T follicular helper cell (primary cell): Measurements from ENCODE around the gene EVL.

ENCODE experiments used
- DNase-seq: peaks from one replicate; pipeline ENCODE4 v3.0.0-alpha.2; 2020; ENCODE audit warnings: low read depth

Gene EVL

DNA sequence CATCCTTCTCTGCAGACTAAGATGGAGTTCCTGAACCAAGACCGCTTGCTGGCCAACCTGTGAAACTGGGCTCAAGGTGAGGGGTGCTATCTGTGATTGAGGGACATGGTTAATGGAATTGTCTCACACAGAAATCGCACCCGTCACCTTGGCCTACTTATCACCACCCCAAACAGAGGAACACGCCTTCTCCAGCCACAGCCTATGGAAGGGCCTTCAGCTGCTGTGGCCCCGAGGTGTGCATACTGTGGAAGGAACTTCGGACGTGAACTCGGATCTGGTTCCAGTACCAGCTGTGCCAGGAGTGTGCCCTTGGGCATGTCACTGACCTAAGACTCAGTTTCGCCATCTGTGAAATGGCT is 44.4 kb downstream of the EVL start:
- no peak for DNase-seq

DNA sequence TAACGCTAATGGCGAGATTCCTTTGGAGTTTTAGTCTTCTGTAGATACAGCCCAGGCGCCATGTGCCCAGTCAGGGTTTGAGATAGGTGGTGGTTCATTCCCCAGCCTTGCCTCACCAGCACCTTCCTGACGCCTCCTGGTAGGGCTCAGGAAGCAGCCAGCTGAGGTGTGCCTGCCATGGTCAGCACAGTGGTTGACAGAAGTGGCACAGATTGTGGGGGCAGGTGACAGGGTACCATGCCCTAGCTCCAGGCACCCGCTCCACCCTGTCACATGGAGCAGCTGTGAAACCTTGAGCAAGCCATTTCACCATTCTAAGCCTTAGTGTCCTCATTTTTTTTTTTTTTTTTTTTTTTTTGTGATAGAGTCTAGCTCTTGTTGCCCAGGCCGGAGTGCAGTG is 45.6 kb downstream of the EVL start:
- DNase-seq = no peak

DNA sequence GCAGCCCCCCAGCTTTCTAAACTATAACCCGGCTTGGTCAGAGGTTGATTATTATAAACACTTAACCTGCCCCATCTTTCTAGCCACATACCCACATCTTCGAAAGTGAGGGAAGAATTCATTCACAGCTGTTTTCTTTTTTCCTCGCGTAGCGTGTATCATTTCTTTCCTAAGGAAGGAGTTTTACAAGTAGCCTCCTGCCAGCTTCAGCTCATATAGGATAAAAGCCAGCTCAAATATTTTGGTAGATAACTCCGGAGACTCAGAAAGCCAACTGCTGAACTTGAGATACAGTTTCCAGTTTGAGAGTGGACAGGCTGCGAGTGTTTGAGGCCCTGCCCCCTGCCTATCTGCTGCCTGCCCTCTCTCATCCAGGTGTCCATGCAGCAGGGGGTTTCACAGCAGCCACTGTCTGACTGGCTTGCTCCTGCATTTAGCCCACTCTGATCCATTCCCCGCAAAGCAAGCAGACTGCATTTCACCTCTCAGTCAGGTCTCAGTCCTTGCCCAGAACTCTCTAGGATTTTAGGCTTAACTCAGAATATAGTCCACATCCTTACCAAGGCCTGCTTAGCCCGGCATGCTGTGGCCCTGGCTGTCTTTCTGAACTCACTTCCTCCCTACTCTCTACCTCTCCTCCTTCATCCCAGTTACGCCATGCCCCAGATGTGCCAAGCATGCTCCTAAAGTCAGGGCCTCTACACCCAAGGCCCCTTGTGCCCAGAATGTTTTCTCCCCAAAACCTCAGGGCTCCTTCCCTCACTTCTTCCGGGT is 46.9 kb downstream of the EVL start:
- no peak for DNase-seq

DNA sequence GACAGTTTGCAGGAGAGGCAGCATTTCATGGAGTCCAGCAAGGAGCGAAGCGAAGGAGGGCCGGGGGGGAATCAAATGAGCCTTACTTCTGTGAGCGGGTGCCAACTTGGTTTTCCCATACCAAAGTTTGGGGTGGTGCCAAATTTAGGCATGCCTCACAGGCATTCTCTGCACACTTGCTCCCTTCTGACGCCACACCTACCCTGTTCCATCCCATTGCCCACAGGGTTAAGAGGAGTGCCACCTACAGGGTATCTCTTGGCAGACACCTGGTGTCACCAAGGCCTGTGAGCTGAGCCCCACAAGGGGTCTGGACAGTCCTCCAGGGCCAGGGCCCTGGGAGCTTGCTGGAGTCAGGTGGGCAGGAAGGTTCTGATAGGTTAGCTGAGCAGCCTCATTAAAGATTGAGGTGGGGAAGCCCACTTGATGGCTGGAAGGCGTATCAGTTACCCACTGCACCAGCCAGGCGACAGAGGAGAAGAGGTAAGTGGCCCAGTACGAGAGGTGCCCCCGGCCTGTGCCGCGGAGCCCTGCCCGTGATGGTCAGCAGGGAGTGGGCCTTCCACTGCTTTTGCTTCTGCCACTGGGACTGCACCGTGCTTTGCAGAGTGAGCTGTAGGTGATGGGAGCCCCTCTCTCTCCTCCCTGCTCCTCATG is 49.0 kb downstream of the EVL start:
- DNase-seq = no peak

DNA sequence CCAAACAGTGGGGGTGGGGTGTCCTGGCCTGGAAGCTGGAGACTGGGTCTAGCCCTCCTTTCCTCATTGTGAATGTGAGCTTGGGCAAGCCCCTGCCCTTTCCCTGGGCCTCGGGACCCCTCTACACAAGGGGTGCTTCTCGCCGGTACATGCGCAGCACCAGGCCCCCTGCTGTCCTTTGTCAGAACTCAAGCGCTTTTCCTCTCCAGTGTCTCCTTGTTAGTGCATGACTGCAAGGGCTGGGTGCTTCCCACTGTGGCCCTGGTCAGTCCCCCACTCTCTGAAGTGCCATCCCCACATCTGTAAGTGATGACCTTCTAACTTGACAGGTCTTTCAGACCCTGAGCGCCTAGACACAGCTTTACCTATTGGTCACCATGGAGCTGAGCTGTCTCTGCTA is 50.0 kb downstream of the EVL start:
- no peak for DNase-seq

DNA sequence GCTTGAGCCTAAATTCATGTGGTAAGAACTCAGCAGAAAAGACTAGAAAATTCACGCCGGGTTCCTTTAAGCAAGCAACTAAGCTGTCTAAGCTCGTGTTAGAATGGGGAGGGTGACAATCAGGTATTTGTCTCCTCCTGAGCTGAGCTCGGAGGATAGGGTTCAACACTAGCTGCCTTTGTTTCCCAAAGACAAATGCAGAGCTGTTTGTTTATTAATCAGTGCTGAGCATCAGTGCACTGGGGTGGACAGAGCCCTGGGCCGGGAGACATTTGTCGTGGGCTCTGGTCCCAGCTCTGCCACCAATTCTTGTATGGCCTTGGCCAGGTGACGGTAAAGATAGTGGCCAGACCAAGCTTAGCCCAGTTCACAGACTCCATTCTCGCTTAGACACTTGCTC is 50.5 kb downstream of the EVL start:
- DNase-seq = no peak

DNA sequence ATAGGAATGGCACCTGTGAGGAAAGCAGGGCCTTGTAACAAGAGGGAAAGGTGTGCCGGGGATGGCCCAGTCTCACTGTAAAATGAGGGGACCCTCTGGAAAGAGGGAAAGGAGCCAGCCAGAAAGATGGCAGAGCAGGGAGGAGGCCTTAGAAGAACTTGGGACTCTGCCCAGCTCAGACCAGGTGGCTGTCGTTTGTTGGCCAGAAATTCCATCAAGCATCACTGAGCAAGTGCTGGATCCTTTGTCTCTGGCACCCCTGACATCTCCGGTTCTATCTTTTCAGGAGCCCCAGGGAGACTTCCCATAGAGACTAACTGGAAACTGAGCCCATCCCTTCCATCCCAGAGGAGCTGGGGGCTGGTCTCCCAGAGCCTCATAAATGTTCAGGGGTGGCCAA is 50.9 kb downstream of the EVL start:
- no peak for DNase-seq

DNA sequence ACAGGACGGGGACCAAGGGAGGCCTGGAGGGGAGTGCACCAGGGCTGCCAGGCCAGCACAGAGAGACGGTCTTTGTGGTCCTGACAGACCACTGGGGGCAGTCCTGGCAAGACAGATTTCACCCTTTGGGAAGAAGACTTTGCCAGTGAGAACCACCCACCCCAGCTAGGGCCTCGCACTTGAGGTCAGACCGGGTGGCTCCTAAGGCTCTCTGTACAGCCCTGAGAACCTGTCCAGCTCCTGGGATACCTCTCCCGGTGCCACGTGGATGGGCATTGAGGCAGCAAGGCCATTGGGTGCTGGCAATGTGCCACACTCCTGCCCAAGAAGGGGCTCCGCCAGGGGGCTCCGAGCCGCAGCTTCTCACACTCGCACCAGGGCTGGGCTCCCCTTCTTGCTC is 51.8 kb downstream of the EVL start:
- no peak for DNase-seq

DNA sequence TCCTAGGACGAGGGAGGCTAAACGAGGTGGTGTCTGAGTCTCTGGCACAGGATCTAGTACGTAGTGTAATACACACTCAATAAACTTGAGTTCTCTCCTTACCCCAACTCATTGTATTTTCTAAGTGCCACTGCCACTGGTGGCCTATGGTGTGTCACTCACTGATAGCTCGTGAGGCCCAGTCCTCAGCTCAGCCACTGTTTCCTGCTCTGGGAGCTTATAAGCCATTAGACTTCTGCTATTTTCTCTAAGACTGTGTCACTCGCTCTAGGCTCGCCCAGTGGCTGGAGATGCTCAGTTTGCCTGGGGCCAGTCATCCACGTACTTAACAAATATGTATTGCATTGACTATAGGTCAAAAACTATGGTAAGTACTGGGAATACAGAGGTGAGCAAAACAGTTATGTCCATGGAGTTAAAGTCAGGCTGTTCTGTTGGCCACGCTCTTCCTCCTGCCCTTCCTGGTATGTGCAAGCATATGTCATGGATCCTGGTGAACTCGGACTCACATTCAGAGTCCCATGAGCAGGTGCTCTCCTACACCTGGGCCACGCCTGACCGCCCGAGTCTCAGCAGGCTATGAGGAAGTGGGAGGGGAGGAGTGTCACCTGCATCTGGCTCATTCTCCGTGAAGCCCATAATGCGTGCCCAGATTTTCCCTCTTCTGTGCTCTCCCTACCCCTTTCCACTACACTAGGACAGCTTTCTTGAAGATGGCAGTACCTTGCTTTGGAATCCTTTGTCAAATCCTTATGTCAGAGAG is 52.6 kb downstream of the EVL start:
- DNase-seq = no peak

DNA sequence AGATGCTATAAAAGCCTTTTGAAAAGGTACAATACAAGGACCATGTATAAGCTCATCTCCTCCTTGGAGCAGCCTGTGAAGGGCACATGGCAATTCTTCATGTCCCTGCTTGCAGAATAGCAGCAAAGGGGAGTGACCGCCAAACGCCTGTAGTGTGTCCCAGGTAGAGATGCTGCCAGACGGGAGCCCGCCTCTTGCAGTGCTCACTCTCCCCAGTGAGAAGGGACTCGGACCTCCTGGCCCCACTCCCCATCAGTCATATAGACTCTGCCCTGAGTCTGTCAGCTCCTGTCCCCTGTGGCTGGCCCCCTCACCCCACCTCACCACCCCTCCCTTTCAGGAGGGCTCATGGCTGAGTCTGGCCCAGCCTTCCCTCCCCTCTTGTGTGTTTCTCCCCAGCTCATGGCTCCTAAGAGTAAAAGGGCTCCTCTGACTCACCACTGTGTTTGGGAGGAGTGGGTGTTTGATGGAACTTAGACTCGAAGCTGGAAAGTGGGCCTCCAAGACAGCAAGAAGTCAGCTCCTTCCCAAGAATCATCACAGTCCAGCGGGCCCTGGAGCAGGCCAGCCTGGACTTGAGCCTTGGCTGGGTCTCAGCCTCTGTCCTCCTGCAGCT is 53.3 kb downstream of the EVL start:
- DNase-seq = no peak

DNA sequence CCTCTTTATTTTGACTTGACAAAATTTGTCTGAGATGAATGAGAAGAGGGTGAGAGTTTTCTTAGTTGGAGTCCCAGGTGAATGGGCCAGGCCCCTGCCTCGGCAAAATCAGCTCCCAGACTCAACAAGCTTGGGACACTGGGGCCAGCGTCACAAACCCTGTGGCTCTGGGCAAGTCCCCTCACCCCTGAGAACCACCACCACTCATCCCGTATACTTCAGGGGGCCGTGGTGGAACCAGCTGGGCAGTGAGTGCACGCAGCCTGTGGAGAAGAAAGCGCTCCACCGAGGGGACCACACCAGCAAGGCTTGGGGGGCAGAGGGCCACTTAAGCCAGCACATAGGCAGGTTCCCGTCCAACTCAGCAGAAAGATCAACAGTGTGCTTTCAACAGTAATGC is 54.0 kb downstream of the EVL start:
- no peak for DNase-seq

DNA sequence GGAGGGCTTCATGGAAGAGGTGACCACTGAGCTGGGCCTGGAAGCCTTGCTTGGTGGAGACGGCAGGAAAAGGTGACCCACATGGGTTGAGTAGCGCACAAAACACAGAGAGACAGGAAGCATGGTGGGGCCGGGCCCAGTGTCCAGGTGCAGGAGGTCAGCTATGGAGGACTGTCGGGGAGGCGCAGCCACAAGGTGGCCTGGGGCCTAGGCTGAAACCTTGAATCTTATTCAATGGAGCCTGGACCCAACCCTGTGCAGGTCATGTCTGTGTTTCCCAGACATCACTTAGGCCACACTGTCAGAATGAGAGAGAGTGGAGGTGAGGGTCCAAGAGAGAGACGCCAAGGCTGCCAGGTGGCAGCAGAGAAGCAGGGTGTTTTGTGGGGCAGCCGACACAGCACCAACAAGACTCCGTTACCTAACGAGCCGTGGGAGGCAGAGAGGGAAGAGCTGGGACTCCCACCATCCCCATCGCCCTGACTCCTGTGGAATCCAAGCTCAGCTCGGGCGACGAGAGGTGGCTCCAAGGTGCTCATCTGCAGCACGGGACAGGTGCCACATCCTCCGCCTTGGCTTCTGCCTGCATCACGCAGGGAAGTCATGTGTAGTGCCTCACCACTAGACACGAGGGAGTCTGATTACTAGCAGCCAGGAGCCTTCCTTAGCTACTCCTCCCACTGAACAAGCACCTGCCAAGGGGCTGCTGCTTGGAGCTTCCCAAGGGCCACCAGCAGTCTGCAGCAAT is 55.5 kb downstream of the EVL start:
- no peak for DNase-seq

DNA sequence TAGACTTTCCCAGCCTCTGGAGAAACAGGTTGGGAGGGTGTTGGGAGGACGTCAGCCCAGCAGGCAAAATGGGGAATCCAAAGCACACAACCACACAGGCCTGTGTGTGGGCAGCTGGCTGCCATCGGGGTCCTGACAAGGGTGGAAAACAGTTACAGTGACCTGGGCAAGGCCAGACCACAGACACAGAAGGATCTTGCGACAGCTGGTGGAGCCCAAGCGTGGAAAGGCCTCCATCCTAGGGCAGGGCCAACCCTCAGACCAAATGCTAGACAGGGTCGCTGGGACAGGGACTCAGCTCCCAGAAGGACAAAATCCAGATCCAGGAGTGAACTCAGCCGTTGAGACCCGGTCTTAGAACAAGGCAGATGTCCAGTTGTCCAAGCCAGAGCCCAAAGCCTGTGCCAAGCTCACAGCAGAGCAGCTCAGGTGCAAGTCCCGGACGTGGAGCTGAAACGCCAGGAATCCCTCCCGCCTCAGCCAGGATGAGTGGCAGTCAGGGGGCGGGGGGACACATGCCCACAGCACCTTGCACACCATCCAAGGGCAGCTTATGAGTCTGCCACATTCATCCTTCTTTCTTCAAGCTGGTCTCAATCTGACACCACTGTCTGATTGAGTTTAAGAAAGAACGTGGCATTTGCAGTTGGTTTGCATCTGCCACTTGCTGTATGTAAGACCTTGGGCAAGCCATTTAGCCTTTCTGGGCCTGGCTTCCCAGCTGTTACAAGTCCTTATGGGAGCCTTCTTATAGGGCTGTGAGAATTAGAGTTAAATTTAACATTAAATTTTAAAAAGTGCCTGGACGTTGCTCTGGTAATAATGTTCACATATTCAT is 56.6 kb downstream of the EVL start:
- DNase-seq = no peak

DNA sequence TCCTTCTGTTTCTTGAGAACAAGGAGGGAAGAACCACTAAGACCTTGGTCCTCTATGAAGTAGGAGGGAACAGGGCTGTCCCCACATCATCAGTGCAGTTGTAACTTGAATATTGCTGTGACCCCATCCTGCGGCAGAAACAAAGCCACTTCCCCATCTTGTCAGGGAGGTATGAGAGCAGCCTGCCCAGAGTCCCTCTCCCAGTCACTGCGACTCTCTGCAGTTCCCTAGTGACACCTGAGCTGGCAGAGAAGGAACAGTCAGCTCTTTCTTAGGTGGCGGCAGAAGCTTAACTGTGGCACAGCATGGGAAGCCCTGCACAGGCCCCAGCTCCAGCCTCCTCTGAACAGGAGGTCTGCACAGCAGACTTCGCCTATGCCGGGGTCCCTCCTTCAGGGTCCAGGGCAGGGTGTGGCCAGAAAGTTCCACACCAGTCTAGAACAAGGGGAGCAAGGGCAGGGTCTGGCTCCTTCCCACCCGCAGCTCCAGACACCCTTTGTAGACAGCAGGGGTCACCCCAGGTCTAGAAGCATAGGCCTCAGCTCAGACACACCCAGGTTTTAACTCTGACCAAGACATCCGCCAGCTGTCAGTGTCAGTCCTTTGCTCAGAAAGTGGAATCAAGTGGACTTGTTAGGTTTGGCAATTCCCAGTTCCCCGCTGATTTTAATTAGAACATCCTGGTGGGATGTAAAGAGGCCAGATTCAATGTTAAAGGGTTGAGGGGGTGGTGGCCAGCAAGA is 57.4 kb downstream of the EVL start:
- DNase-seq = no peak

DNA sequence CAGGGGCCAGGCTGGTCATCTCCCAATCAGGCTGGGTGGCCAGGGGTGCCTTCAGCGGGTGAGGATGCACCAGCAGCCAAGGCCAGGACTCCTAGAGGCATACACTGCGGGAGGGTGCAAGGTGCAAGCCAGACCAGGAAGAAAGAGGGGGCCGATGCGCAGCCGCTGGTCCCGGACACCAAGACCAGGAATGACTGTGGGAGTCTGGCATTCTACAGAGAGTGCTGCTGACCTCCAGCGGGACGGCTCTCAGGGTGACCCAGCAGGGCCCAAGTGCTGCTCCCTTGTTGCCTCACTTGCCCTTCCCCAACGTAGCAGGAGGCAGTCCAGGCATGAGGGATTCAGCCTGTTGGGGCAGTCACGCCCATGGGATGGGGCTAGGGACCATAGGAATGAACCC is 58.4 kb downstream of the EVL start:
- DNase-seq = no peak

DNA sequence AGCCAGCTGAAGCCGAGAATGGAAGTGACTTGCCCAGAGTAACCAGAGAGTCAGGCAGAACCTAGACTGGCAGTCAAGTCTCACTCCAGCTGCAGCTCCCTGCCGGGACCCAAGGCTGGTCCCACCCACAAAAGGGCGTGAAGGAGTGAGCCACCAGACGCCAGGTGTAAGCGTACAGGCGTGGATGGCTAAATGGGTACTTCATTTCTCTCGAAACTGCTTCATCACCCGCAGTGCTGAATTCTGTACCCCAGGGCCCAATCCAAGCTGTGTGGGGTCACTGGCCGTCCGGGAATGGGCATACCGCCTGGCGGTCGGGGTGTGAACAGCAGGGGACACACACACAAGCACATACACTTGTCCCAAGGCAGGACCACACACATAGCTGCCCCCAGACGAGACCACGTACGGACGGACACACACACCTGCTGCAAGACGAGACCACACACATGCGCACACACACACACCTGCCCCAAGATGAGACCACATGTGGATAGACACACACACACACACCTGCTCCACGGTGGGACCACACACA is 59.4 kb downstream of the EVL start:
- no peak for DNase-seq

DNA sequence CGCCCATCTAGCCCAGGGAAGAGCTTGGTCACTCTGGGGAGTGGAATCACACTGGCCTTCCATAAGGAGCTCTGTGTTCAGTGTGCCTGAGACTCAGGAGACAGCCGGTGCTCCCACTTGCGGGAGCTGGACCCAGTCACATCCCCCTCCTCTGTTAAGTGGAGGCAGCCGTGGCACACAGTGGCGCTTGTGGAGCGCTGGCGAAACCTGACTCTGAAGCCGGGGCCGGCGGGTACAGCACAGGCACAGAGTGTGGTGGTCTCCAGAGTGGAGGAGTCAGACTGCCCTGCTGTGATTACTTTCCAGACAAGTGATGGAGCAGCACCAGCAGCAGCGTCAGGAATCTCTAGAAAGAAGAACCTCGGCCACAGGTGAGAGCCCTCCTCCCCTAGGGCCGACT is 61.2 kb downstream of the EVL start:
- DNase-seq = no peak

DNA sequence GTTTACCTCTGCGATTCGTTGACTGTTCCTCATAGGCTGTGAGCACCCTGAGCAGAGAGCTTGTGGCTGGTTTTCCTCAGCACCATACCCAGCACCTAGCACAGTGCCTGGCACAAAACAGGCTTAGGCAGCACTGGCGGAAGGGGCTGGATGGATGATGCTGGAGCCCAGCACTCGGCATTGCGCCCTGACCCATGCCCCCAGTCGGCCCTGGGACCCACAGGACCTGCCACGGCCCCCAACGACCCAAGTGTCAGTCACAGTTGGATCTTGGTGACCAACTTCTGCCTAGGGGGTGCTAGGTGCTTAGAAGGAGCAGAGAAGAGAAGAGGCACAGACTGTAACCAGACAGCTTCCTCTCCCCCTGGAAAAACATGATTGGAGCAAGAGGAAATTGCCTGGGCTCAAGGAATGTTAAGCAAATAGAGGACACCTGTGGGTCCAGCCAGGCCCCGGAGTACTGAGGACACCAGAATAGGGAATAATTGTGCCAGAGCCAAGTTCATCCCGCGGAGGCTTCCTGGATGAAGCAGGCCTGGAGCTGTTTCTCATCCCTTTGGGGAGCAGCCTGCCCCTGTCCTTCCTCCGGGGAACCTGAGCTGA is 62.7 kb downstream of the EVL start:
- no peak for DNase-seq

DNA sequence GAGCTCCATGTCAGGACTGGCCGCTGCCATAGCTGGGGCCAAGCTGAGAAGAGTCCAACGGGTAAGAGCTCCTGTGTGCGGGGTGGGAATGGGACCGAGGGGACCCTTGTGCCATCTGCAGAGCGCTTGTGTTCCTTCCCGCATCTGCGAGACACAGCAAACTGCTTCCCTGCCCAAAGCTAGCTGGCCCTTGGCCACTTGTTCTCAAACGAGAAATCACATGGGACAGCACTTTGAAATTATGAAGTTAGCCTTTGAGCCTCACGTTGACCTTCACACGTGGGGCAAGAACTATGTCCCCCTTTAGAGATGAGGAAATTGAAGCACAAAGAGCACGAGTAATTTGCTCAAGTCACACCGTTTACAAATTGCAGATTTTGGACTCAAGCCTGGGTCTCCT is 63.5 kb downstream of the EVL start:
- no peak for DNase-seq

DNA sequence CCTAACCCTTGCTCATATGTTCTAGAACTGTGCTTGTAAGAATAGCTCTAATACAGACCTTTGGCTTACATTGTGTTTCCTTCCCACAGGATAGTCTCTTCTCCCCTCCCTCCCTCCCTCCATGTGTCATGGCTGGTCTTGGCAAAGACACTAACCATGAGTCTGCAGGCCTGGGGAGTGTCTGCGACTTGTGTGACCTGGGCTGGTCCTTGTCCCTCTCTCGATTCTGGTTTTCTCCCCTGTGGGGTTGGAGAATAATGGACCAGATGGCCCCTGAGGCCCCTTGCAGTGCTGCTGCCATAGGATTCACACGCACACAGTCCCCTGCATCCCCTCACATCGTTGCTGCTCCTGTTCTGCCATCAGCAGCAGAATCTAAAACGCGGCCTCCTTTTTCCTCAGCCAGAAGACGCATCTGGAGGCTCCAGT is 64.0 kb downstream of the EVL start:
- no peak for DNase-seq
